GM18502 (cell line): Measurements from ENCODE around the gene LAMA2.

Source experiments
- ATAC-seq: cut with Tn5 transposase; IDR thresholded peaks from one replicate; pipeline ENCODE4 v1.9.1; 2021; ENCODE audit warnings: mild to moderate bottlenecking; ENCODE audit not compliant: unreplicated experiment, poor library complexity

The LAMA2 gene

DNA sequence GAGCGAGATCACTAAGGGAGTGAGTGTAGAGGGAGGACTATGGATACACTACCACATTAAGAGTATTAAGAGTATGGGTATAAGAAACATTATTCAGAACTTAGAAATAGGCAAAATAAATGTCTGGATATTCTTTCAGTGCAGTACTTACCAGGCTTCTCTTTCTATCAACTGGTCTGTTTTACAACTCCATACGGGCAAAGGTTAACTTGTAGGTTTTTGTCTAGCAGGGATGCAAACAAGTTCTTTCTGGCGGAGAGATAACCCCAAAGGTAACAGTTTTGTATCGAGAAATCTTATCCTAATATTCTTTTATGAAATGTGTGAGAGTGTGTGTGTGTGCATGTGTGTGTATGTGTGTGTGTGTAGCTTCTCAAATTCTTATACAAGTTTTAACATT, 640.9 kb downstream of the LAMA2 start:
- ATAC-seq: no peak

DNA sequence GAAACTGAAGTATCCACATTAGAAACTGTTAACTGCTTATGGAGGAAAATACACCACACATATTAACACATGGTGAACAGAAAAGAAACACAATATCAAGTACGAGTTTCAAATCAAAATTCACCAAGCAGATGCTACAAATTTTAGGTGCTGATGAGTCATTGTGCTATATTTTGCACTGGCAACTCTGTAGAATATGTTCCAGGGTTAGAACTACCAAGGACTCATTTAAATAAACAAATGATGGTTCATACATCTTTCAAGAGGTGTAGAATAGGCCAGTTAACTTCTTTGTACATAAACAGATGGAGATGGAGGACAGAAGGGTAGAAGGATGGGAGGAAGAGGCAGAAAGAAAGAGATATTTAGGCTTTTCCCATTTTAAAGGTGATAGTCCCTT, 642.1 kb downstream of the LAMA2 start:
- no peak for ATAC-seq

DNA sequence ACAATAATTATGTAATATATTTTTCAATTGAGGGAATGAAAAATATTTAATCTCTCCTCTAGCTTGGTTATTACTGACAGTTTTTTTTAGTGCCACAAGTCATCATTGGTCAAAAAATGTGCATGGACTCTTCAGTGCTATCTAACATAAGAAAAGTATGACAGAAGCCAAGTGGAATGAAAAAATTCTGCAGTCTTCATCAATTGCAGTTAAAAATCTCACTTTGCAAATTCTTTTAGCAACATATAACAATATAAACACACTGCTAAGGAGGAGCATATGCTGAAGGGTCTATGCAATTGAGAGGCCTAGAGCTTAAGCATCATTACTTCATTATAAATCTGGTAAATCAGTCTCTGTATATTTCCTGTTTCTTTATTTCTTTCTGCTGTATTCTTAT, 652.0 kb downstream of the LAMA2 start:
- no peak for ATAC-seq

DNA sequence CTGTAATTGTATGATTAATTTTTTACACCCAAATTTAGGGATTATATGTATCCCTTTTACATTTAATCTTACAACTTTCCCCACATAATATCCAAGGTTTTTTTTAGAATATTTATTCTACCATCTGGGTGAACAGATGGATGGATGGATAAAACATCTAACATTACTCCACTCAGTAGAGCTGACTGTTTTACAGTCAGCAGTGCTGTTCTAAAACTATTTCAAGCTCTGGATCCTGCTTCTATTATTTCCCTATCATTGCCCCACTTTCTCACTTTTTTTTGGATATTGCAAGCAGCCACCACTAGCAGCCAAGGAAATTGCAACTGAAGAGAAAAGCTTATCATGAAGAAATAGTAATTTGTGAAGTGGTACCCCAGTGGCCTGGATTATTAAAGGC, 653.3 kb downstream of the LAMA2 start:
- ATAC-seq: no peak

DNA sequence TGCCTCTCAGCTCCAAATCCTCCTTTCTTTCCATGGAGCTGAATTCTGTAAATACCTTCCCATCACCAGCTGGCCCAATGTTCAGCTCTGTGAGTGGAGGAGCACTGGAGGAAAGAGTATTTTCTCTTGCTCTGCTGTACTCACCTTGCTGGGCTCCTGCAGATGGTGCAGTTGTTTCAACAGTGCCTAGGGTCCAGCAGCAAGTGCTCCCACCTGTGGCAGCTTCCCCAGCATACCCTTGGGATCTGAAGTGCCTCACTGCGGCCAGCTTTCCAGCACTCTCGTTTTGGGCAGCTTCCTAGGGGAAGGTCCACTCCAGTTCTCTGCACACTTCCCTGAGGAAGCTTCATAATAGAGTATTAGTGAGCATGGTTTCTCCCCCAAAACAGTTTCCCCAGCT, 656.1 kb downstream of the LAMA2 start:
- no peak for ATAC-seq

DNA sequence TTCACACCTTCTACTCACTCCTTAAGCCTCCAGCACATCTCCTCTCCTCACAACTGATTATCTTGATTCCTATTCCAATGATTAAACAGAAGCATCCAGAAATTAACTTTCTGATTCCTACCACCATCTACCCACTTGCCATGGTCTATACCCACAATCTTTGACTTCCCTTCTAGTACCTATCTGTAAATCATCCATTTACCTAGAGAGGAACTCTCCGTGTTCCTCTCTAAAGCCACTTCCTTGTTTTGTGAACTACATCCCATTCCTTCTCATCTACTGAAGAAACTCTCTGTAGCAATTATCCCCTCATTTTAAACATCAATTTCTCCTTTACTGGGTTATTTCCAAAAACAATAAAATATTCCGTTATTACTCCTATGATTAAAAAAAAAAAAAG, 659.8 kb downstream of the LAMA2 start:
- ATAC-seq: no peak

DNA sequence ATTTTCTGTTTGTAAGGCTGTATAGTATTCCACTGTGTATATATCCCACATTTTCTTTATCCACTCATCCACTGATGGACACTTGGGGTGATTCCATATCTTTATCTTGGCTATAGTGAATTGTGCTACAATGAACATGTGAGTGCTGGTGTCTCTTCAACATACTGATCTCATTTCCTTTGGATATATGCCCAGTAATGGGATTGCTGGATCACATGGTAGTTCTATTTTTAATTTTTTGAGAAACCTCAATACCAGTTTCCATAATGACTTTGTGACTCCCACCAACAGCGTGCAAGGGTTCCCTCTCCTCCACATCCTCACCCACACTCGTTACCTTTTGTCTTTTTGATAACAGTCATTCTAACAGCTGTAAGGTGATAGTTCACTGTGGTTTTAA, 661.0 kb downstream of the LAMA2 start:
- no peak for ATAC-seq

DNA sequence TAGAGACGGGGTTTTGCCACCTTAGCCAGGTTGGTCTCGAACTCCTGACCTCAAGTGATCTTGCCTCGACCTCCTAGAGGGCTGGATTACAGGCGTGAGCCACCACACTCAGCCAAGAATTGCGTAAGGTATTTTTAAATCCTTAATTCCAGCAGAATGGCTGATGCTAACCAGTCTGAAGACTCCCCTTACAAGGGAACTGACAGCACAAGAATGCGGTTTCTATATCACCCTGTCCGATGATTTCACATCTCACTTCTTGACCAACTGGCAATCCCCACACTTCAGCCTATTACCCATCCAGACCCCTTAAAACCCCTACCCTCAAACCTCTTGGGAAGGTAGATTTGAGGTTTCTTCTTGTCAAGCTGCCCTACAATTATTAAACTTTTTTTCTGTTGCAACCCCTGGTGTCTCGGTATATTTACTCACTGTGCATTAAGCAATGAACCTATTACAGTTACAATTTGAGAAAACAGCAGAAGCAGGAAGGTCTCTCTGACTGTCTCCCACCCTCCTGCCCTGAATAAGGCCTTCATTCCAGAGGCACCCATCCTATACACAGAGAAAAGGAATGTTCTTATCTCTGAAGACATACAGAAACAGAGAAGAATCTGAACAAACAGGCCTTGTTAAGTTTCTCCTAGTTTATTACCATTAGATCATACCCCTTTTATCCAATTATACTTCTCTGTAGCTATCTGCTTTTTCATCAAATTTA, 662.1 kb downstream of the LAMA2 start:
- ATAC-seq: no peak

DNA sequence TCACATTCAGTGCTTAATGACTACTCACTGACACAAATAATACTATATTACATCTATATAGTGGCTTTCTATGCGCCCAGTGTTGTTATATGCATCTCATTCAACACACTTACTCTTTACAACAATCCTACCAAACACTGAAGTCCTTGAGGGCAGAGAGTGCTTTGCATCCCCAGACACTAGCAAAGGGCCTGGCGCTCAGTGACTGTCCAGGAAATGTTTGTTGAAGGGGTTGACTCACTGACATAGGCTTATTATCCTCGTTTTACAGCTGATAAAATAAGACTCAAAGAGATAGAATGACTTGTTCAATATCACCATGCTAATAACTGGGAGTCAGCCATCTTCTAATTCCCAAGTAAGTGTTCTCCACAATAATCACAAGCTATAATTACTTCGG, 663.8 kb downstream of the LAMA2 start:
- no peak for ATAC-seq

DNA sequence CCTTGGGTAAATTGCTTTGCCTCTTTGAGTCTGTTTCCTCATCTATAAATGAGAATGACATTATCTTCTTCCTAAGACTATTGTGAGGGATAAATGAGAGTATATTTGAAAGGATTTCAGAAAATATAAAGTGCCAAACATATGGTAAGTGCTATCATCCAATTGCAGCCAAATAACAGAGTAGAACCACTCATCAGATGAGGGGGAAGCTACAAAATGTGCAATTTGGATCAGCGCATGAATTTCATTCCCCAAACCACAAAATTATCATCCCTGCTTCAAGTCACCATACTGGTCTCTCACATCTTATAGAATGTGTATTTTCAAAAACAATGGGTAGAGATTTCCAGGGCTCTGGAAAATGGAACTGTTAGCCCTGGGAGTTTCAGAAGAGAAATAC, 668.5 kb downstream of the LAMA2 start:
- ATAC-seq: no peak

DNA sequence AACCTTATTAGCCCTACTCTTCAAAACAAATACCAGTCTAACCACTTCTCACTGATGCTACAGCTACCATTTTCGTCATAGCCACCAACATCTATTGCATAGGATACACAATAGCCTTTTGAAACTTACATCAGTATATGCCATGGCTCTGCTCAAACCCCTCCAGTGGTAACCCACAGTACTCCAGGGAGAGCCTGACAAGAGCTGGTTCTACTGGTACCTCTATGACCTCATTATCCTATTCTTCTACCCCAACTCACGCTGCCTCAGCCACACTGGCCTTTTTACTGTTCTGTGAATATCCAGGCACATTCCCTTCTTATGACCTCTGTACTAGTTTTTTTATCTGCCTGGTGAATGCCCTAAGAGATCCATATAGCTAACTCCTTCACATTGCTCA, 669.5 kb downstream of the LAMA2 start:
- ATAC-seq: no peak

DNA sequence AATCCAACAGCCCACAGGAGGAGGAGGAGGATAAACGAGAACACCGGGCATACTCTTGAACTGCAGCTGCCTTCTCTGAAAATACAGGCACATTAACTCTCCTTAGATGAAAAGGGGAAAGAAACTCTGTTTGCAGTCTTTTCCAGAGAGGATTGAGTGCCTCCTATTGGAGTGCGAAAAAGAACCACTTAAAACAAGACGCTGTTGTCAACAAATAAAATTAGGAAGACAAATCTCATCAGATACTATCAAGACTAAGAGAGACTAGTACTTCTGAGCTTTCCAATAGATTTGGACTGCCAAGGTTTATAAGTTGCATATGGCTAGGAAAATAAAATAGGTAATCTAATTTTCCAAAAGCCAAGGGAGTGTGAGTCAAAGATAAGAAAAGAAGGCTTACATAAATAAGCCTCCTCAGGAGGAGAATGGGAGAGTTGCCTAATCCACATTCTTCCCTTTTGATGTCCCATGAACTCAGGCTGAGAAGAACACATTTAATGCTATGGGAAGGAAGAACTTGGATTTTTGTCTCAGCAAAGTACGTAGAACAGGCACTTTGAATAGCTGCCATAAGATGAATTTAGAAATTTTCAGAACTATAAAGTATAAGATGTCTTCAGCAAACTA, 672.4 kb downstream of the LAMA2 start:
- no peak for ATAC-seq

DNA sequence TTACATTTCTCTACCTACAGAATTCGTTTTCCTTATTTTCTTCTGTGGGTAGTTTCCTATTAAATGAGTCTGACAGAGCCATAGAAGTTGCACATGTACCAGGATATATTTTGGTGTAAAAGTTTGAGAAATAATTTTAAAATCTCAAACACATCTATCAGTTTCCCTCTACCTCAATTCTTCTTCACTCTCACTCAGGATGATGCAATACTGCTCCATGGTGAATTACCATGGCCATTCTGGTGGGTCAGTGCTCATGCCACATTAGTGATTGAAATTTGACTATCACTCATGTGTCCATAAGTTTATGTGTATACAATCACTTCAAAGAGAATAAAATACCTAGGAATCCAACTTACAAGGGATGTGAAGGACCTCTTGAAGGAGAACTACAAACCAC, 675.3 kb downstream of the LAMA2 start:
- ATAC-seq: no peak

DNA sequence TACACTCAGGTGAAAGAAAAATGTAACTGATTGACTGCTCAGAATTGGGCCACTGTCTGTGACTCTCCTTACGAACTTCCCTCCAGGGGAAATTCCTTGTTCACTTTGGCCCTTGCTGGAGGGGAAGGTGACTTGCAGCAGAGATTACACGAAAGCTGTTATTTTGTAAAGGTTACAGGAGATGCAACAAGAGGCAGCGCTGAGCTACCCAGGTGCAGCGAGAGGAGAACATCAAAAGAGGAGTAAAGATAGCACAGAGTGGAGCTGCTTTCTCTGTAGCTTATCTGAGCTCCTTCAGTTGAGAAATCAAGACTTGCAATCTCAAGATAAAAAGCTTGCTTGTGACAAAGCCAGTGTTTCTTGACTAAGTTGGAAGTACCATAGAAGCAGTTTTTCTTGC, 682.4 kb downstream of the LAMA2 start:
- no peak for ATAC-seq

DNA sequence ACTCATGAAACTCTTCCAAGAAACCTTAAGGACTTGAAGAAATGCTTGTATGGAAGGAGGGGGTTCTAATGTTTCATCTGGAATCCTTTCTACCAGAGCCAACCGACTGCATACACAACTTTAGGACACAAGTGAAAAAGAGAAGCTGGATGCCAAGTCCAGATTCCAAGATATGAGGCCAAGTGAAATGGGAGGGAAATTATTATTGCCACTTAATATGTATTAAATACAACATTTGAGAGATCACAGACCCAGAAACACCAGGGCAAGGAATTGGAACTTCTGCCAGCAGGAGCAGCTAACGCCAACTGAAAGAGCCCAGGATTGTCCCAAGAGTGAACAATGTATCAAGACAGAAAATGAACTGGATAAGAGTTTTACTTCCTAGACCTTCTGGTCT, 682.9 kb downstream of the LAMA2 start:
- ATAC-seq: no peak
